SKM-1 treated with dmso at 0.1 percent for 144 hours (cell line): ENCODE measurements around the gene IFT57.
"Not testable (repeated sequence)": the region's sequence is repeated elsewhere in the genome, so short reads cannot be mapped to it uniquely, and the experiment has no call there.

Experiments used
- DNase-seq: peaks from one replicate; lab custom pipeline; 2025; ENCODE audit not compliant: unreplicated experiment; lab: John Stamatoyannopoulos, UW

IFT57 gene

GRCh38 chr3:108164391-108164790, 57.8 kb downstream of the IFT57 start:
- DNase-seq: no peak

- no peak for DNase-seq
These were observed 62.4 kb downstream of the IFT57 start for GRCh38 chr3:108159865-108160264.

GRCh38 chr3:108159105-108159504, 63.1 kb downstream of the IFT57 start:
- DNase-seq: no peak

GRCh38 chr3:108158251-108158650, 64.0 kb downstream of the IFT57 start:
- no peak for DNase-seq

GRCh38 chr3:108157273-108157672, 65.0 kb downstream of the IFT57 start:
- DNase-seq: no peak

GRCh38 chr3:108156312-108156853, 65.8 kb downstream of the IFT57 start:
- DNase-seq: no peak

GRCh38 chr3:108155642-108156041, 66.6 kb downstream of the IFT57 start:
- DNase-seq: not testable (repeated sequence)

GRCh38 chr3:108153451-108153981, 68.7 kb downstream of the IFT57 start:
- DNase-seq: no peak

GRCh38 chr3:108152274-108152673, 70.0 kb downstream of the IFT57 start:
- no peak for DNase-seq

- no peak for DNase-seq
These were observed 72.0 kb downstream of the IFT57 start for GRCh38 chr3:108150200-108150599.

GRCh38 chr3:108146139-108146538, 76.1 kb downstream of the IFT57 start:
- no peak for DNase-seq

GRCh38 chr3:108145578-108145977, 76.6 kb downstream of the IFT57 start:
- DNase-seq: no peak

- DNase-seq: no peak
These were observed 84.8 kb downstream of the IFT57 start for GRCh38 chr3:108137460-108137814.

- no peak for DNase-seq
These were observed 85.4 kb downstream of the IFT57 start for GRCh38 chr3:108136561-108137459.

- DNase-seq: no peak
These were observed 87.7 kb downstream of the IFT57 start for GRCh38 chr3:108134555-108134880.

- no peak for DNase-seq
These were observed 88.2 kb downstream of the IFT57 start for GRCh38 chr3:108133858-108134554.

- DNase-seq: no peak
These were observed 89.2 kb downstream of the IFT57 start for GRCh38 chr3:108133048-108133369.

GRCh38 chr3:108131475-108132134, 90.6 kb downstream of the IFT57 start:
- no peak for DNase-seq

- DNase-seq: no peak
These were observed 91.3 kb downstream of the IFT57 start for GRCh38 chr3:108130701-108131474.

GRCh38 chr3:108130236-108130635, 92.0 kb downstream of the IFT57 start:
- no peak for DNase-seq
